ENCODE measurements around the gene FUNDC1. TPM values are rescaled to one million over a fixed set of nuclear protein-coding genes. Genes with fewer than 3 reads are reported as not detected.

FUNDC1 gene
- total RNA-seq: 12.7 to 14.1 TPM (median 12.7 TPM) in 3 replicates

GRCh38 chrX:44542567-44543325 is at the start of gene FUNDC1:
Gene FUNDC1 (minus strand): TSS chrX:44542859. CDS start chrX:44542832, 27 bp downstream.
- Mint-ChIP-seq H3K27ac (peak within 1 kb of the TSS; percentile 91), H3K9me3 (peaks cover 19% of the 10 kb centered on the region), H3K4me1 (peaks cover 17% of the 10 kb centered on the region), H3K27me3 (ENCODE audit: low read depth) (no peaks in the 10 kb centered on the region), H3K4me3 (peak within 1 kb of the TSS; percentile 87), H3K36me3 (peaks cover 7% of the 10 kb centered on the region)
- DNase-seq (ENCODE audit: low spot score in 2 of 2, unreplicated experiment in 2 of 2): peak; percentile 85 to 93
- no peak for TF ChIP-seq CTCF (IDR thresholded peaks at IDR 0.05; ENCODE audit: unreplicated experiment)

- H3K36me3 Mint-ChIP-seq: no peaks in the 10 kb centered on the region
- peaks cover 15% of the 10 kb centered on the region for H3K9me3 Mint-ChIP-seq
- no peak for TF ChIP-seq CTCF (IDR thresholded peaks at IDR 0.05; ENCODE audit: unreplicated experiment)
- no peak overlapping the region for H3K27ac Mint-ChIP-seq
- no peaks in the 10 kb centered on the region for H3K4me1 Mint-ChIP-seq
- no peak overlapping the region for H3K4me3 Mint-ChIP-seq
- no peaks in the 10 kb centered on the region for H3K27me3 Mint-ChIP-seq (ENCODE audit: low read depth)
- no peak for DNase-seq (ENCODE audit: low spot score in 2 of 2, unreplicated experiment in 2 of 2)
Observed at GRCh38 chrX:44585866-44586265, 43.2 kb upstream of the FUNDC1 start.

GRCh38 chrX:44580466-44580865 is 37.8 kb upstream of the FUNDC1 start:
- H3K27me3 Mint-ChIP-seq (ENCODE audit: low read depth): no peaks in the 10 kb centered on the region
- H3K36me3 Mint-ChIP-seq: no peaks in the 10 kb centered on the region
- H3K4me3 Mint-ChIP-seq: no peak overlapping the region
- no peak for DNase-seq (ENCODE audit: low spot score in 2 of 2, unreplicated experiment in 2 of 2)
- TF ChIP-seq CTCF (IDR thresholded peaks at IDR 0.05; ENCODE audit: unreplicated experiment): no peak
- H3K9me3 Mint-ChIP-seq: peaks cover 30% of the 10 kb centered on the region
- no peaks in the 10 kb centered on the region for H3K4me1 Mint-ChIP-seq
- no peak overlapping the region for H3K27ac Mint-ChIP-seq

GRCh38 chrX:44572340-44572938 is 29.8 kb upstream of the FUNDC1 start:
- Mint-ChIP-seq H3K4me3 (no peak overlapping the region), H3K9me3 (peaks cover 43% of the 10 kb centered on the region), H3K4me1 (no peaks in the 10 kb centered on the region), H3K36me3 (peaks cover 3% of the 10 kb centered on the region), H3K27ac (no peak overlapping the region), H3K27me3 (ENCODE audit: low read depth) (no peaks in the 10 kb centered on the region)
- DNase-seq (ENCODE audit: low spot score in 2 of 2, unreplicated experiment in 2 of 2): no peak
- no peak for TF ChIP-seq CTCF (IDR thresholded peaks at IDR 0.05; ENCODE audit: unreplicated experiment)

GRCh38 chrX:44570522-44570921 is 27.9 kb upstream of the FUNDC1 start:
- H3K27me3 Mint-ChIP-seq (ENCODE audit: low read depth): no peaks in the 10 kb centered on the region
- no peak overlapping the region for H3K27ac Mint-ChIP-seq
- no peaks in the 10 kb centered on the region for H3K4me1 Mint-ChIP-seq
- peaks cover 3% of the 10 kb centered on the region for H3K36me3 Mint-ChIP-seq
- no peak for DNase-seq (ENCODE audit: low spot score in 2 of 2, unreplicated experiment in 2 of 2)
- peaks cover 42% of the 10 kb centered on the region for H3K9me3 Mint-ChIP-seq
- no peak overlapping the region for H3K4me3 Mint-ChIP-seq
- no peak for TF ChIP-seq CTCF (IDR thresholded peaks at IDR 0.05; ENCODE audit: unreplicated experiment)
